NCI-H2227 (cell line): Measurements from ENCODE around the gene ARHGAP26.

ENCODE experiments used
- DNase-seq: peaks from one replicate; lab custom pipeline; 2025; ENCODE audit not compliant: unreplicated experiment; lab: John Stamatoyannopoulos, UW

ARHGAP26 gene

DNA sequence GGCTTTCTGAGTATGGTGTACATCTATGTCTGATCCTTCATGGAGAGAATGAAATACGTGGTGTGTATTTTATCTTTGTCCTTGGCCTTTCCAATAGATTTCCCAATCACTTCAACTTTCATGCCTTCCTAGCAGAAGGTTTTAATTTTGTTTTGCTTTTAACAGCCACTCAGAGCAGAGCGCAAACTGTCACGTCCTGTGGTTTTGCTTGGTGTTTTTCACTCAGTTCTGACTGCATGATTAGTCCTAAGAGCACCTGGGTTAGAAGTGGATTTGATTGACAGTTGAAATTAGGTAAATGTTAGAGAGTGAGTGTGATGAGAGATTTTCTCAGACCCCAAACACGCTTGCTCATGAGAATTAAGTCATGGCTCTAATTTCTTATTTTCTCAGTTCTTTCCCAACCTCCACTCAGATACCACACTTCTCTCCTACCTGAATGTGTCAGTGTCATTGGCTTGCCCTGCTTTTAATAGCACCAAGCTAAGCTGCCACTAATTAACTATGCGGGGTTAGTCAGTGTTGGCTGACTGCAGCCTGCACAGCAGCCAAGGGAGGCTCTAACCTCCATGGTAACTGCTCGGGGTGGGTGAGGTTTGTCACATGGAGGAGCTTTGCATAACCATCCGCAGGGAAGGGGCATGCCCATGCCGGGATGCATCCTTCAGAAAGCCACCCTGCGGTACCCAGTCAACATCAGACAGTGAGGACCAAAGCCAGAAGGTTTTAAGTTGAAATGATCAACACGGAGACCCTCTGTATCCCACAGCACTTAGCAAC is 459.9 kb downstream of the ARHGAP26 start:
- DNase-seq: no peak

DNA sequence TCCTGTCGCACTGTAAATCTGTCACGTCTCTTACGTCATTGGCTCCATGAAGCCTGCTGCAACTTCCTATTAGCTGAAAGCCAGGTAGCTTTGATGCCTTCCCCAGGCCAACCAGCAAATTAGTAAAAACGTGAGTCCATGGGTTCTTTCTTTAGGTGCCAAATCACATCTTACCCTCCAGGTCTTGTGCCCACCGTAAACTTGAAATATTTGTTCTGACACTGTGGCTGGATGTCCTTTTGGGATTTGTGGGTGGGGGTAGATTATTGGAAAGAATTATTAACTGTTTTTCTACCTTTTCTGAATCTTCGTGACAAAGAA is 460.5 kb downstream of the ARHGAP26 start:
- DNase-seq: no peak

DNA sequence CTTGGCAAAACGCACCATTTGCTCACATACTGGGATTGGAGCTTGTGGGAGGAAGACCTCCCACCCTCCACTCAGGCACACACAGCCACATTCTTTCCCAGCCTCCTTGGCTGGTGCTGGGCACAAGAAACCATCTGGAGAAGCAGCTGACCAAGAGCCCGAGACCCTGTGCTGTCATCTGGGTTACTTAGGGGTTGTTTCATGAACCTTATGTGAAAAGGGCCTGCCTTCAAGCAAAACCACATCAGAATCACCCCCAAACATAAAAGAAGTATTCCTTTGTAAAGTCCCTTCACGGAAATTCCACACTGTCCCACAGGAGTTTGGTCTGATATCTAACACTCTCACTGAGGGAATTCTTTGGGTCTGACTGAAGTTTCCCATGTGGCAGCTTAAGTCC is 461.2 kb downstream of the ARHGAP26 start:
- DNase-seq: no peak

DNA sequence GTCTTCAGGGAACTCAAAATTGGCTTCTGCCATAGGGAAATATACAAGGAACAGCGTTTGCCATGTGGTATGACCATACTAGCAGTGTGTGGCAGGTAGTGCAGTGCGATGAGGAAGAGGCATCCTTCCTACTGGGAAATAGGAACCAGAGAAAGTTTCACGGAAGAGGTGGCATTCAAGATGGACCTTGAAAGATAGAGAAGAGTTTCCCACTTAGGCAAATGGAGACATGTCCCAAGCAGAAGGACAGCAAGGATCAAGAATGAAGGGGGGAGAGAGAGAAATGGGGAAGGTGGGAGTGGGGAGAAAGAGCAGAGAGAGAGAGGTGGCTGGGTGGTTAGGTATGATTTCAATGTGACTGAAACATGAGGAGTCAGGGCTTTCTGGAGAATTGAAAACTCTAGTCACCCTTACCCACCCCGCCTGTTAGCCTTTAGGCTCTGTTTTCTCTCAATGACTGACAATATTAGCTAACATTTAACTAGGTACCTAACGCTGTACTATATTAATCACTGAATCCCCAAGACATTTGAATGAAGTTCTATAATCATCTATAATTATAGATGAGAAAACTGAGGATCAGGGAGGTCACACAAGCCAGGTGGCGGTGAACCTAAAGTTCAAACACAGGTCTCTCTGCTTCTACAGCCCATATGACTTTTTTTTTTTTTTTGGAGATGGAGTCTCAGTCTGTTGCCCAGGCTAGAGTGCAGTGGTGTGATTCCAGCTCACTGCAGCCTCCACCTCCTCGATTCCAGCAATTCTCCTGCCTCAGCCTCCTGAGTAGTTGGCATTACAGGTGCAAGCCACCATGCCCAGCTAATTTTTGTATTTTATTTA is 462.0 kb downstream of the ARHGAP26 start:
- no peak for DNase-seq

DNA sequence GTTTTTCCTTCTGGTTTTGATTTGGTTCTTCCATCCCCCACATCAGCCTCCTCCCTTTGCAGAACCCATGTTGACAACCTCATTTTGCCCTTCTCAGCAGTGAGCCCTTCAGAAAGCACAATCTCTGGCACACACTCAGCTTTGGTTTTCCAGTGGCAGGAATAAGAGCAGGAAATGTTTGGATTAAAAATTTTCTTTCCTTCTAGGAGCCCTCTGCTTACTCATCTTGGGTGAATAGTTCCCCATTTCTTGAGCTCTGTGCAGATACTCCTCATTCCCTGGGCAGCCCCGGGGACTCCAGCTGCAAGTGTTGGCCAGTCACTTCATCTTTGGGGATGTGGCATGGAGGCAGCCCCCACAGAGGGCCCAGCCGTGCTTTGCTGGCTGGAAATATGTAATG is 462.9 kb downstream of the ARHGAP26 start:
- DNase-seq: no peak

DNA sequence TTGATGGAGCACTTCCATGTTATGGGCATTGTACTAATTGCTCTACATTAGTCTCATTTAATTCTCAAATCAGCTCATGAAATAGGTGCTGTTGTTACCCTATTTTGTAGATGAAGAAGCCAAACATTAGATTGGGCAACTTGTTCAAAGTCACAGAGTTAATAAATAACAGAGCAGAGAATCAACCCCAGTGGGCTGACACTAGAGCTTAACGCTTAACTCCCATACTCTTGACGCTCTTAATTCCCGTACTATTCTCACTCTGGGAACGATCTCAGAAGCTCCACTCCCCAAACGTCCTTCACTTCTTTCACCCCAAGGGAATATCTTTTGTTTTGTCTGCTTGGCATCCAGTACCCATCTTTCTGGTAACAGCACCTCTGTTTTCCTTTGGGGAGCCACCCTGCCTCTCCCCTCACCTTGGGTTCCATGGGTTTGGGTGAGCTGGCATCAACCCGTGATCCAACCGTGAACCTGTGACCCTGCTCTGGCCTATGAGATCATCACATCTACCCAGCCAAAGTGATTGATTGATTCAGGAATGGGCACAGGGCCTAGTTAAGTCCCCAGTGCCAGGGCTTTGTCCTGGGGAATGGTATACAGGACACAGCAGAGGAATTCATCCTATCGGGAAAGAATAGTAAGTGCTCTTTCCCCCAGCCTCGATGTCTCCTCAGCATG is 464.1 kb downstream of the ARHGAP26 start:
- DNase-seq: no peak

DNA sequence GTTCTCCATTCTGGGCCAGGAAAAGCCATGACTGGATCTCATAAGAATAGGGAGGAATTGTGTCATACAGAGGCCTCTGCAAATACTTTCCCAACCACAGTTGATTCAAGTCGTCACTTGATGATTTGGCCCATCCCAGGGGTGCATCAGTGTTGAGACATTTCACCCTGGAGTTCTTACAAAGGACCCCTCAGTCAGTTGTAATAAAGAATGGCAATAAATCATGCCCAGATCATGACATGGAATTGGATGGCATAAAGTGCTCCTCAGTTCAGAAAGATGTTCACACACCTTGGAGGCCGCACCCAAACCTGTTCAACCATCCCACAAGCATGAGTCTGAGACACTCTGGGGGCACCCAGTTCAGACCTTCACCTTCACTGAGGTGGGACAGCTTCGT is 465.2 kb downstream of the ARHGAP26 start:
- no peak for DNase-seq

DNA sequence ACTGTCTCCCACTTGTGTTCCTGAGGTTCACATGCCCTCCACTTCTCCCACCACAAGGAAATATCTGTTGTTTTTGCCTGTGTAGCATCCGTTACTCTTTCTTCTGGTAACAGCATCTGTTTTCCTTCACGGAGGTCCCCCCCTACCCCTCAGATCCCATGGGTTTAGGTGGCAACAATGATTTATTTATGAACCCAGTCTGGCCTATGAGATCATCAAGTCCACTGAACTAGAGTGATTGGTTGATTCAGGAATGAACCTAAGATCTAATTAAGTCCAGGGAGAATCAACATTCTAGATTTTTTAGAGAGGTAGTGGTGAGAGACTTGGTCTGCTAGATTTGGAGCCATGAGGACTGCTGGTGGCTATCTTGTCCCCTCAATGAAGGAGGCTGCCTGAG is 466.5 kb downstream of the ARHGAP26 start:
- no peak for DNase-seq

DNA sequence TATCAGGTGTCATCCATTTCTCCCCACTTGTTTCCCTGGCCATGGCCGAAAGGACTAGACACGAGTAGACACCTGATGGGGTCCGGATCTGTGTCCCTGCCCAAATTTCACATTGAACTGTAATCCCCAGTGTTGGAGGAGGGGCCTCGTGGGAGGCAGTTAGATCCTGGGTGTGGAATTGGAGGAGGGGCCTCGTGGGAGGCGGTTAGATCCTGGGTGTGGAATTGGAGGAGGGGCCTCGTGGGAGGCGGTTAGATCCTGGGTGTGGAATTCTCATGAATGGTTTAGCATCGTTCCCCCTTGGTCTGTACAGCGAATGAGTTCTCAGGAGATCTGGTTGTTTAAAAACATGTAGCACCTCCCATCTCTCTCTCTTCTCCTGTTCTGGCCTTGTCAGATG is 467.5 kb downstream of the ARHGAP26 start:
- no peak for DNase-seq

DNA sequence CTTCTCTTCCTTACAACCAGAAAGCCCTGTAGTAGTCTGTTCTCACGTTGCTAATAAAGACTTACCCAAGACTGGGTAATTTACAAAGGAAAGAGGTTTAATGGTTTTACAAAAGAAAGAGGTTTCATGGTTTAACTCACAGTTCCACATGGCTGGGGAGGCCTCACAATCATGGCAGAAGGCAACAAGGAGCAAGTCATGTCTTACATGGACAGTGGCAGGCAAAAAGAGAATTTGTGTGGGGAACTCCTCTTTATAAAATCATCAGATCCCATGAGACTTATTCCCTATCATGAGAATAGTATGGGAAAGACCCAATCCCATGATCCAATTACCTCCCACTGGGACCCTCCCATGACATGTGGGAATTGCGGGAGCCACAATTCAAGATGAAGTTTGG is 468.4 kb downstream of the ARHGAP26 start:
- no peak for DNase-seq

DNA sequence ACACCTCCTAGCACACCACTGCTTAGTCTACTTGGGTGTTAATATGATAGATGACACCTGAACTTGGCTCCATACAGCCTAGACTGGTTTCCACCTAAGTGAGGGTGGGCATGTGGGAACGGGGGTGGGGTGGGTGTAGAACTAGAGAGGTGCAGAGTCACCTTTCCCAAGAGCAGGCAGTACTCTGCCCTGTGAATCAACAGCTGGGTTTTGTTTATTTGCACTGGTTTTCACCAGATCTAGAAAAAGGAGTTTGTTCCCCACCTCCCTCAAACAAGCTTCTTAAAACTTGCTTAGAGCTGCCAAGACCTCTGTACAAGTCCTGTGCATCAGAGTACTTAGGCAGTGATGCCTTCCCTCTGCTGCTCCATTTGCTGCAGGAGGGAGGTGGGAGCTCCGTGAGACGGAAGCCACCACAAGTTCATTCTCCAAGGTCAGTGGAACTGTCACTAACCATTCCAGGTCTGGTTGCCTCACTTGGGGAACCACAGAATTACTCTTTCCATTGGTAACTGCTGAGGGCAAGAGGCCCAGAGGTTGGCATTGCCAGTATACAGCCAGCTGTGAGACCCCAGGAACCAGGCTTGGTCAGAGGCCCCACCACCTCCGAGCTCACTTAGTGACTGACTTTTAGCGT is 469.8 kb downstream of the ARHGAP26 start:
- no peak for DNase-seq

DNA sequence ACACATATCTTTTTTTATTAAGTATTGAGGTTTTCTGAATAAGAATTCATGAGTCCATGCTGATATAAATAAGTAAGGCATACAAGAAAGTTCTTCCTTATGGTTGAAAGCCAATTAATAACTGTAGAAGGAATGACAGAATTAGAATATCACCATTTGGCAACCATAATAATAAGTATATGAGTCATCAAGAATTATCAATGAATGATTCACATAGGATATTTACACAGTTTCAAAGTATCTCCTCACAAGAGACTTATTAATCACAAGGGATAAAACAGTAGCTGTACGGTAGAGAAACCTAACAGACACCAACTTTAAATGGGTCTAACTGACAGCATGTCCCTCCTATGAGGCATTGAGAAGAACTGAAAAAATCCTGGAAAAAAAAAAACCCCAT is 471.7 kb downstream of the ARHGAP26 start:
- no peak for DNase-seq

DNA sequence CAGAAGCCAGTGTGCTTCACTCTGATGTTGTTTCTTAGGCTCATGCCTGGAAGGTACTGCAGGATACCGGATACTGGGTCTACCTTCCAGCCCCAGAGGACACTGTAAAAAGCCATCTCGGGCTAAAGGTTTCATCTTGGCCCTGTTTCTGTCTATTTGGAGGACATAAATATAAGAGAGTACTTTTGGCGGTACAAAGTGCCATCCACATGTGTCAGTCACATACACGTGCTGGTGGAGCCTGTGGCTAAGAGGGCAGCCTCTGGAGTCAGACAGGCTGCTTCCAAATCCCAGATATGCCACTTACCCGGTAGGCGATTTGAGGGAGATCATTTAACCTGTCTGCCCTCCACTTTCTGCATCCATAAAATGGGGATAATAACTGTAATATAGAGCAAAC is 472.9 kb downstream of the ARHGAP26 start:
- no peak for DNase-seq

DNA sequence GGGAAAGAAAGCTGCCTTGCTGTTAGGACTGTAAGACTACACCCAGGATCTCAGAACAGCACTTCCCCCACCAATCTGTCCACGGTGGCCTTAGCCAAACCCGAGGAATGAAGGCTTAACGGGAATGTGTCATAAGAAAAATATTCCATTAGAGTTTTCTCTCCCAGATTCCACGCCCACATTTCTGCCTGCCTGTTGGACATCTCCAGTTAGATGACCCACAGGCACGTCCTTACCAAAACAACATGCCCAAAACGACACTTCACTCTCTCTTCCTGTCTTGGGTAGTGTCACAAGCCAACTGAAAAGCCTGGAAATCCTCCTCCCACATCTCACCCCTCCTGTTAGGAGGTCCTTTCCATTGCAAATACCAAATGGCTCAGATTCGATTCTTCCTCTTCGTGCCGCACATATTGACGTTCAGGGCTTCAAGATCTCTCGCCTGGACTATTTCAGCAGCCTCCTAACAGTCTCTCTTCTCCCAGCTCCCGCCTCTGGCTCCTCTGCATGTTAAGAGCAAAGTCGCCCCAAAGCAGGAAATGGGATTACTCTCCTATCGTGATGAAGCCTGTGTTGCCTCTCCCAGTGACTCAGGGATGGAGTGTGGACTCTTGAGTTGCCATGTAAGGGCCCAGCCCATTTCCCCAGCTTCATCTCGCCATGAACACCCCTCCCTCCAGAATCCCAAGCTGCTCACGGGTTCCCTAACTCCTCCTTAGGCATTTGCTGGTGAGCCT is 474.0 kb downstream of the ARHGAP26 start:
- no peak for DNase-seq

DNA sequence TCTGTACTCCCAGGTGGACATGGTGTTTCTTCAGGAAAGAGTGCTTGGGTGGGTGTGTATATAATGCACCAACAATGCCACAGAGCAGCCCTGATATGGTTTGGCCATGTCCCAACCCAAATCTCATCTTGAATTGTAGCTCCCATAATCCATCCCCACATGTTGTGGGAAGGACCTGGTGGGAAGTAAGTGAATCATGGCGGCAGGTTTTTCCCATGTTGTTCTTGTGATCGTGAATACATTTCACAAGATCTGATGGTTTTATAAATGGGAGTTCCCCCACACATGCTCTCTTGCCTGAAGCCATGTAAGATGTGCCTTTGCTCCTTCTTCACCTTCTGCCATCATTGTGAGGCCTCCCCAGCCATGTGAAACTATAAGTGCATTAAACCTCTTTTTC is 474.8 kb downstream of the ARHGAP26 start:
- no peak for DNase-seq

DNA sequence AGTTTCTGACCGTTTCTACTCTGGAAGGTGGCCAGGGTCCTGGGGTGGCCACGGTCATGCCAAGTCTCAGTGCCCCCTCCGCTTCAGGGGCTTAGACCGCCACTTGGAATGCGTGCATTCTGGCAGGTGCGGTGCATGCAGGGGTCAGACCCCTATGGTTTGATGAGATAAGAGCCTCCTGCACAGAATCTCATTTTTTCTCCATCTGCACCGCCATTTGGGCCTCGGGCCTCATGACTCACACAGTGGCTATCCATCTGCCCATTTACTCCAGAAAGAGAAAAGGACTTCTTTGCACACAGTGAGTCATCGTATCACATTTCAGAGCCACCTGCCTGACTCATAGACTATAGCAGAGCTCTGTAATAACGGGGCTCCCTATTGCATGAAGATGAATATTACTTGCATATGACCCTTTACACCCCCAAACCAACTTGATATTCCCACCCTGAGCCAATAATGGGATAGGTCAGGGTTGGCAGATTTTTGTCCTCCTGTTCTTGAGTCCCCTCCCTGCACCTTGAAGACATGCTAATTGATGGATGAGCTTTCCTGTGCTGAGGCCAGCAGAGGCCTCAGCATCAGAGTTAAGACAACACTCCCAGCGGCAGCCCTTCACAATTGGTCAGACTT is 475.9 kb downstream of the ARHGAP26 start:
- DNase-seq: no peak

DNA sequence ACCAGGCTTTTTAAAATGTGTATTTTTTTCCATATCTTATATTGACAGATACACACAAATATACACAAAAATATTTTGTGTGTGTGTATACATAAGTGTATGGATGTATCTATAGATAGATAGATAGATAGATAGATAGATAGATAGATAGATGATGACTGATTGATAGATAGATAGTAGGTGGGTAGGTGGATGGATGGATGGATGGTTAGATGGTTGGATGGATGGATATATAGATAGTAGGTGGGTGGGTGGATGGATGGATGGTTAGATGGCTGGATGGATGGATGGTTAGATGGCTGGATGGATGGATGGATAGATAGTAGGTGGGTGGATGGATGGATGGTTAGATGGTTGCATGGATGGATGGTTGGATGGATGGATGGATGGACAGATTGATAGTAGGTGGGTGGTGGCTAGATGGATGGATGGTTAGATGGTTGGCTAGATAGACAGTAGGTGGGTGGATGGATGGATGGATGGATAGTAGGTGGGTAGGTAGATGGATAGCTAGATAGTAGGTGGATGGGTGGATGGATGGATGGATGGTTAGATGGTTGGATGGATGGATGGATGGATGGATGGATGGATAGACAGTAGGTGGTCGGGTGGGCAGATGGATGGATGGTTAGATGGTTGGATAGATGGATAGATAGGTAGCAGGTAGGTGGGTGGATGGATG is 477.1 kb downstream of the ARHGAP26 start:
- DNase-seq: no peak

DNA sequence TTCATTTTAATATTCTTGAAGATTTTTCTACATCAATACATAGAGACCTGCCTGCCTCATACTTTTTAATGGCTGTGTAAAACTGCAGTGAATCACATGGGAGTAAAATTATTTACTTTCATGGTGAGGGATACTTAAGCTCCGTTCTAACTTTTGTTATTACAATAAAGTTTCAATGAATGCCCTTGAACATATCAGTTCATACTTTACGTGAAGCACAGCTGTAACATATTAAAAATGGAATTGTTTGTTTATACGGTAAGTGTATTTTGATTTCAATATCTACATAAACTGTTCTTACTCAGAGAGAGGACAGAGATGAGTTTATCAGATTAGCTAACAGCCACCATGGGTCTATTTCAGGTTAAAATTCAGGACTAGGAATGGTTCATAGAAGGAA is 478.2 kb downstream of the ARHGAP26 start:
- no peak for DNase-seq

DNA sequence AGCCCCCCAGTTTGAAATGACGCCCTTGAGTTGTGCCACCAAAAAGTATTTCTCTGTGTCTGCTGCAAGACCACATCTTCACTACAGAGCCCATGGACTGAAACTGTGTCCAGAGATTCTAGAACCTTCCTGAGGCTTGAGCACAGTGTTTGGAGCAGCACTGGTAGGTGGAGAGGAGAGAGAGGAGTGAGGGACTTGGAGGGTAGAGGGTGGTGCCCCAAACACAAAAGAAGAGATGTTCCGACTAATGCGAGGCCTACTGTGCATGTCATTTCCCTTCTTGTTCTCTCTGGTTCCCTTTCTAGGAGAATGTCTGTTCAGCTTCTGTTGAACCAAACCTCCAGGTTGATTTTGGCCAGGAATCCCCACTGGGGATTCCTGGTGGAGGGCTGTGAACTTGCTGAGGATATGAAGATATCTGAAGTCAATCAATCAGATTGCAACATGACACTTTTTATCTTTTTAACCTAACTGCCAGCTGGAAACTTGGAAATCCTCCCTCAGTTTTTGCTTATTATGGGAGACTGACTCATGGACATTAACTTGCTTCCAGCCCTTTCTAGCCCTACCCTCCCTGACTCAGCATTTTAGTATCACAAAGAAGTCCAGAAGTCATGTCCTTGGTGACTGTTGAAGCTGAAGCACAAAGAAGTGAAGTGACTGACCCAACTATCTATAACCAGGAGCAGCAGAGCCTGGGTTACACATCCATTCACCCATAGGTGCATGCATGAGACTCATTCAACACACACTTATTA is 478.8 kb downstream of the ARHGAP26 start:
- no peak for DNase-seq
